ENCODE measurements around the gene RASSF7.

RASSF7 gene

DNA sequence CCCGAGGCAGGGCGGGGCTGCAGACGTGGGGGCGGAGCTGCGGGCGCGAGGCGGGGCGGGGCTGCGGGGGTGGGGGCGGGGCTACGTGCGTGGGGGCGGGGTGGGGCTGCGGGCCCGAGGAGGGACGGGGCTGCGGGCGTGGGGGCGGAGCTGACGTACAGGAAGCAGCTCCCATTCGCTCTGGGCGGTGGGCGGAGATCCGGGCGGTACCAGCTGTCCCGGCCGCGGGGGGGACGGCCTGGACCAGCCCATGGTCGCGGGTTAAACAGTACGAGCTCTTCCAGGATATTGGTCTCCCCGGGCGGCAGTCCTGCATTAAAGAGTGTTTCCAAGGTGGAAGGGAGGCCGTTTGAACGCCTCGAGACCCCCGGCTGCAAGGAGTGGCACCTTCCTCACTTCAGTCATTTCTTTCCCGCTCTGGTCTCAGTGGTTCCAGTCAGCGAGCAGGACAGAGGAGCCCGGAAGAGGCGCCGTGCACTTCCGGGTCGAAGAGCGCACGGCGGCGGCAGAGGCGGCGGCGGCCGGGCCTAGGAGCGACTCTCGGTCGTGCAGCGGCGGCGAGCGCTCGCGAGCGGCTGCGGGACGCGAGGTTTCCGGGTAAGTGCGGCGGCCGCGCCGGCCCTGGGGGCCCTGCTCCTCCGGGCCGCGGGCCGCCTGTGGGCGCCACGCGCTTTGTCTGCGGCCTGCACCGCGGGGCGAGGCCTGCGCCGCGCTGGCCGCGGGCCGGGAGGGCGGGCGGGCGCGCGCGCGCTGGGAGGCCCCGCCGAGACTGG lies 15.4 kb downstream of the RASSF7 start, which contains the start of gene PHRF1:
Gene PHRF1 (plus strand): TSS at position 475 of the 773 bp plus-strand sequence. CDS start 5,043 bp downstream, outside the sequence.
- no peaks in the 10 kb centered on the region for H3K9me3 ChIP-seq (ENCODE audit: control insufficient read depth, insufficient read depth, low read length)
- peak within 1 kb of the TSS; percentile 73 for H3K9ac ChIP-seq (ENCODE audit: low read depth, low read length)
- no peaks in the 10 kb centered on the region; the same call in 1 of the 2 replicates for H3K36me3 ChIP-seq (ENCODE audit: insufficient read depth, low read length)
- peaks cover 16% of the 10 kb centered on the region for H3K4me1 ChIP-seq (ENCODE audit: insufficient read depth, low read length)

DNA sequence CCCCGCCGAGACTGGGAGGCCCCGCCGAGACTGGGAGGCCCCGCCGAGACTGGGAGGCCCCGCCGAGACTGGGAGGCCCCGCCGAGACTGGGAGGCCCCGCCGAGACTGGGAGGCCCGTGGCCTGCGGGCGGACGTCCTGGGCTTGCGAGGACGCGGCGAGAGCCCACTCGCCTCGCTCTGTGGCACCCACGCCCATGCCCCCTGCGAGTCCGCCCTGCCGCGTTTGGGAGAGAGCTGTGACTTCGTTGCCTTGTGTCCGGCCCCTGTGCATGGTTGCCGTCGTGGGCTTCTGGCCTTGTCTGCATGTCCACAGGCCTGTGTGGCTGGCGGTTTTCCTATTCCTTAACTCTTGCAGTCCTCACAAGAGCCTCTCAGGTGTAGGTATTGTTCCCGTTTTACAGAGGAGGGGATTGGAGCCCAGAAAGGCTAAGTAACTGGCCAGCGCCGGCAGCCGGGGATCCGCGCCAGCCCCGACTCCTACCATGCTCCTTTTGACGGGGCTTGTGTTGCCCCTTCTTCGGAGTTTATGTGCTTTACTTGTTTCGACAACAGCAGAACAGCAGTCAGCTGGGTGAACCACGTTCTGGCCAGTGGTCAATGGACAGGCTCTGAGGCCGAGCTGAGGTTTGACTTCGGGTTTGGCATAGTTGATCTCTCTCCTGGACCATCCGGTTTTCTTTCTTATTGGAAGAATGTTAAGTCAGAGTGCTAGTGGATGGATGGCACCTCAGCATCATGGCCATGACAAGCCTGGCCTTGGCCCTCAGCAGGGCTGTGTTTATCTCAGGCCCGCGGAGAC lies 16.2 kb downstream of the RASSF7 start:
- Histone ChIP-seq H3K9me3 (ENCODE audit: control insufficient read depth, insufficient read depth, low read length) (no peaks in the 10 kb centered on the region), H3K36me3 (ENCODE audit: insufficient read depth, low read length) (peaks cover 4% of the 10 kb centered on the region), H3K4me1 (ENCODE audit: insufficient read depth, low read length) (peaks cover 11% of the 10 kb centered on the region), H3K9ac (ENCODE audit: low read depth, low read length) (peak overlapping the region; percentile 60)

DNA sequence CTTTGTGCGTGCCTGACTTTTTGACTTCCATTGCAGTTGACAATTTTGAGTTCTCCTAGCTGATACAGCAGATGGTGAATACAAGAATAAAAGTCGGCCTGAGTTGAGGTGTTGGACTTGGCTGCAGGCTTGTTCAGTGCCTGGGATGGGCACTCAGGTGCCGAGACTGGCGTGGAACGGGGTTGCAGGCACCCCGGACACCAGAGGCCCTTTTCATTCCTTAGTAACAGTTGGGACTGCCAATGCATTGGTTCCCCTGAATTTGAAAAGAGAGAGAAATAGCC lies 16.8 kb downstream of the RASSF7 start:
- H3K36me3 ChIP-seq (ENCODE audit: insufficient read depth, low read length), result peaks cover 6% of the 10 kb centered on the region
- H3K9me3 ChIP-seq (ENCODE audit: control insufficient read depth, insufficient read depth, low read length), result no peaks in the 10 kb centered on the region
- peaks cover 11% of the 10 kb centered on the region for H3K4me1 ChIP-seq (ENCODE audit: insufficient read depth, low read length)
- H3K9ac ChIP-seq (ENCODE audit: low read depth, low read length), result peak overlapping the region; percentile 60

GRCh38 chr11:578276-579035 lies 17.7 kb downstream of the RASSF7 start:
- H3K36me3 ChIP-seq (ENCODE audit: insufficient read depth, low read length), result peaks cover 6% of the 10 kb centered on the region
- H3K9me3 ChIP-seq (ENCODE audit: control insufficient read depth, insufficient read depth, low read length), result no peaks in the 10 kb centered on the region
- H3K4me1 ChIP-seq (ENCODE audit: insufficient read depth, low read length), result peaks cover 11% of the 10 kb centered on the region
- no peak overlapping the region; the same call in none of the 2 replicates for H3K9ac ChIP-seq (ENCODE audit: low read depth, low read length)

DNA sequence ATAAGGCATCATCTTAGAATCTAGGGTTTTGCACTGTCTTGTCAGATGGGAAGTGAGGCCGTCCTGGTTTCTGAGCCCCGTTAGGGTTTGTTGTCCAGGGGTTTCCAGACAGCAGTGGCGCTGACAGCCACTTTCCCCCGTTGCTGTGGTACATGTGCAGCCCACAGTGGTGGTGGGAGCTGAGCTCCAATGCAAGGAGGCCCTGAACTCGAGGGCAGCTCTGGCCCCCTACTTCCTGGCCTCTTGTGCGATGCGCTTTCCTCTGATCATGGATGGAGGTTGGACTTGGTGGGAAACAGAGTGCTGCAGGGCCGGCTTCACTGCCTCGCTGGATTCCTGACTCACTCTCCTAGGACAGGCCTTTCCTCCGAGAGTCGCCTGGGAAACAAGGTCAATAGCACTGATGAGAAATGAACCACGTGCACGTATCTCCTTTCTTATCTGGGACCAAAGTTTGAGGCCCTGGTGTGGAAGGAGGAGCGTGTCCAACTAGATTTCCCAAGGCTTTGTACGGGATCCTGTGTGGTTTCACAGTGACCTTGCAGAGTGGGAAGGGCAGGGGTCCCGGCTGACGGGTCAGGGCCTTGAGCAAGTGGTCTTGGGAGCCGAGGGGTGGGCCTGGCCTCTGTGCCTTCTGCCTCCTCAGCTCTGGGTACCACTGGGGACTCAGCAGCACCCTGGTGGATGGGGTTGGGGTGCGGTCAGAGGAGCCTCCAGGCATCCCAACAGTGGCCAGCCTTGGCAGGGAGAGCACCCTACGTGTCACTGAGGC lies 19.2 kb downstream of the RASSF7 start:
- no peak overlapping the region for H3K9ac ChIP-seq (ENCODE audit: low read depth, low read length)
- no peaks in the 10 kb centered on the region for H3K9me3 ChIP-seq (ENCODE audit: control insufficient read depth, insufficient read depth, low read length)
- H3K36me3 ChIP-seq (ENCODE audit: insufficient read depth, low read length), result peaks cover 6% of the 10 kb centered on the region
- H3K4me1 ChIP-seq (ENCODE audit: insufficient read depth, low read length), result peaks cover 11% of the 10 kb centered on the region

GRCh38 chr11:581342-581741 lies 20.6 kb downstream of the RASSF7 start:
- H3K4me1 ChIP-seq (ENCODE audit: insufficient read depth, low read length), result peaks cover 11% of the 10 kb centered on the region
- H3K9me3 ChIP-seq (ENCODE audit: control insufficient read depth, insufficient read depth, low read length), result no peaks in the 10 kb centered on the region
- H3K9ac ChIP-seq (ENCODE audit: low read depth, low read length), result no peak overlapping the region
- peaks cover 6% of the 10 kb centered on the region for H3K36me3 ChIP-seq (ENCODE audit: insufficient read depth, low read length)

DNA sequence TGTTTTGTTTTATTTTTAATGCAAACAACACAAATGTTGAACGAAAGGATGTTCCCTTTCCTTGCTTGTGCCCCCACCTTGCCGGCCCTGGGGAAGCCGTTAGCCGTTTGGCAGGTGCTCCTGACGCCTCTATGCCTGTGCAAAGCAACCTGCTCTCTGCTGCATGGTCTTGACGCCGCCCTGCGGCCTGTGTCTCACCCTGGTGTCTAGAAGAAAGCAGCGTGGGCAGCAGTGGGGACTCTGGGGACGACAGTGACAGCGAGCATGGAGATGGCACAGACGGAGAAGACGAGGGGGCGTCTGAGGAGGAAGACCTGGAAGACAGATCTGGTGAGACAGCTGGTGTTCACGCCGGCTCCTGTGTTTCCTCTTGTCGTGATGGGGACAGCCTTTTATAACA lies 21.0 kb downstream of the RASSF7 start:
- Histone ChIP-seq H3K36me3 (ENCODE audit: insufficient read depth, low read length) (peaks cover 6% of the 10 kb centered on the region), H3K9me3 (ENCODE audit: control insufficient read depth, insufficient read depth, low read length) (no peaks in the 10 kb centered on the region), H3K4me1 (ENCODE audit: insufficient read depth, low read length) (peaks cover 11% of the 10 kb centered on the region), H3K9ac (ENCODE audit: low read depth, low read length) (no peak overlapping the region)

DNA sequence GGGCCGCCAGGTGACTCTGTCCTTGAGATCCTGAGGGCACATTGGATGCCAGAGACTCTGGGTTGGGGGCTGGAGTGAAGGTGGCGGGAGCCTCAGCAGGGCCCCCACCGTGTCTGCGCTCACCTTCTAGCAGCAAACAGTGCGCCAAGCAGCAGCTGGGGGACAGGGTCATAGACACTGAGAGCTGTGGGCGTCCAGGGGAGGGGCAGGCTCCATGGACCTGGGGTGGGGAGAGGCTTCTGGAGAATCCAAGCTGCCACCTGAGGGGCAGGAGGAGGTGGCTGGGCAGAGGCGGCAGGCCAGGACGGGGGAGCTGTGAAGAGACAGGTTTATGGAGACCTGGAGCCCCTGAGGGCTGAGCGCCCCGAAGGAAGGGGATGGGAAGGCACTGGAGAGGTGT lies 23.5 kb downstream of the RASSF7 start:
- H3K9me3 ChIP-seq (ENCODE audit: control insufficient read depth, insufficient read depth, low read length), result no peaks in the 10 kb centered on the region
- H3K36me3 ChIP-seq (ENCODE audit: insufficient read depth, low read length), result peaks cover 14% of the 10 kb centered on the region
- no peak overlapping the region for H3K9ac ChIP-seq (ENCODE audit: low read depth, low read length)
- H3K4me1 ChIP-seq (ENCODE audit: insufficient read depth, low read length), result no peaks in the 10 kb centered on the region; the same call in 1 of the 2 replicates

DNA sequence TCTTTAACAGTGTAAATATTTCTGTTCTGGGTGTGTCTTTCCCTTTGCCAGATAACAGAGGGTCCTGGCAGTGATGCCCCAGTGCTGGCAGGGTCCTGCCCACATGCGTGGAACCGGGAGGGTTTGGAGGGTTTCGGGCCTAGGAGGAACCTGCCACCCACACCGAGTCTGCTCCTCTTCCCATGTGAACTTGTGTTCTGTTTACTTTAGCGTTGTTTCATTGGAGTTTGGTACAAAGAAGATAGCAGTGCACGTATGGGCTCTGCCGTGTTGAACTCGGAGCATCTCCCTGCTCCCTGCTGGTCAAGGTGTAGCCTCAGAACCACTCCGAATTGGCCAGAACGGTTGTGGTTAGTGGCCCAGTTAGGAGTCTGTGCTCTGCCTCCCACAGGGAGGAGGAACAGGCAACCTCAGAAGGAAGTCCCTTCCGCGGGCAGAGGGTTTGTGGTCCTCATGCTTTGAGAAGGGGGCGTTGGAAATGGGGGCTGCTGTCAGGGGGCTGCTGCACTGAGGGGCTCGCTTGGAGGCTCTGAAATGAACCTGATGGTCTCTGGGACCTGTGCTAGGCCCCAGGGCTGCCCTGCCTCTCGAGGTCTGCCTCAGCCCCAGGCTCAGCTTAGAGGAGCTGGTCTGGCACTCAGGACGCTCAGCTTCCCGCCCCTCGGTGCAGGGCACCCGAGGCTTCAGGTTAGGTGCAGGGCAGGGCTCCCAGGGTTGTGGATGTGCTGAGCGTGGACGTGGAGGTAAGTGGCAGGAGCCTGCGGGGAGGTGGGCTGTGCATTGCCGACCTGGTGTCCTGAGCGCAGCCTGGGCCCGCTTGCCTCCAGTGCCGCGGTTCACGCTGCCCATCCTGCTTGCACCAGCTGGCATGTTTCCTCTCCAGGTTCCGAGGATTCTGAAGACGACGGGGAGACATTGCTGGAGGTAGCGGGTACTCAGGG lies 25.9 kb downstream of the RASSF7 start:
- no peak overlapping the region for H3K9ac ChIP-seq (ENCODE audit: low read depth, low read length)

GRCh38 chr11:587546-587945 lies 26.8 kb downstream of the RASSF7 start:
- H3K4me1 ChIP-seq (ENCODE audit: insufficient read depth, low read length), result no peaks in the 10 kb centered on the region; the same call in 1 of the 2 replicates
- peaks cover 8% of the 10 kb centered on the region for H3K36me3 ChIP-seq (ENCODE audit: insufficient read depth, low read length)
- H3K9ac ChIP-seq (ENCODE audit: low read depth, low read length), result no peak overlapping the region
- H3K9me3 ChIP-seq (ENCODE audit: control insufficient read depth, insufficient read depth, low read length), result no peaks in the 10 kb centered on the region

More for the DNA sequence above, 25.9 kb downstream of the RASSF7 start:
- Histone ChIP-seq H3K36me3 (ENCODE audit: insufficient read depth, low read length) (peaks cover 13% of the 10 kb centered on the region), H3K9me3 (ENCODE audit: control insufficient read depth, insufficient read depth, low read length) (no peaks in the 10 kb centered on the region), H3K4me1 (ENCODE audit: insufficient read depth, low read length) (no peaks in the 10 kb centered on the region; the same call in 1 of the 2 replicates)

- Histone ChIP-seq H3K36me3 (ENCODE audit: insufficient read depth, low read length) (peaks cover 9% of the 10 kb centered on the region), H3K4me1 (ENCODE audit: insufficient read depth, low read length) (no peaks in the 10 kb centered on the region; the same call in 1 of the 2 replicates), H3K9me3 (ENCODE audit: control insufficient read depth, insufficient read depth, low read length) (no peaks in the 10 kb centered on the region), H3K9ac (ENCODE audit: low read depth, low read length) (no peak overlapping the region)
Measured at GRCh38 chr11:587978-588380, 27.2 kb downstream of the RASSF7 start.

DNA sequence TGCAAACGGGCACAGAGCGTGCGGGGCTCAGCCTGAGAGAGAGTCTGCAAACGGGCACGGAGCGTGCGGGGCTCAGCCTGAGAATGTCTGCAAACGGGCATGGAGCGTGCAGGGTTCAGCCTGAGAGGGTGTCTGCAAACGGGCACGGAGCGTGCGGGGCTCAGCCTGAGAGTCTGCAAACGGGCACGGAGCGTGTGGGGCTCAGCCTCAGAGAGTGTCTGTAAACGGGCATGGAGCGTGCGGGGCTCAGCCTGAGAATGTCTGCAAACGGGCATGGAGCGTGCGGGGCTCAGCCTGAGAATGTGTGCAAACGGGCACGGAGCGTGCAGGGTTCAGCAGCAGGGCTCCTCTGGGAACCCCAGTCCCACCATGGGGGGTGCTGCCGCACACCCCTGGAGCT lies 29.0 kb downstream of the RASSF7 start:
- H3K4me1 ChIP-seq (ENCODE audit: insufficient read depth, low read length), result no peaks in the 10 kb centered on the region; the same call in 1 of the 2 replicates
- peaks cover 21% of the 10 kb centered on the region for H3K36me3 ChIP-seq (ENCODE audit: insufficient read depth, low read length)
- no peaks in the 10 kb centered on the region for H3K9me3 ChIP-seq (ENCODE audit: control insufficient read depth, insufficient read depth, low read length)

DNA sequence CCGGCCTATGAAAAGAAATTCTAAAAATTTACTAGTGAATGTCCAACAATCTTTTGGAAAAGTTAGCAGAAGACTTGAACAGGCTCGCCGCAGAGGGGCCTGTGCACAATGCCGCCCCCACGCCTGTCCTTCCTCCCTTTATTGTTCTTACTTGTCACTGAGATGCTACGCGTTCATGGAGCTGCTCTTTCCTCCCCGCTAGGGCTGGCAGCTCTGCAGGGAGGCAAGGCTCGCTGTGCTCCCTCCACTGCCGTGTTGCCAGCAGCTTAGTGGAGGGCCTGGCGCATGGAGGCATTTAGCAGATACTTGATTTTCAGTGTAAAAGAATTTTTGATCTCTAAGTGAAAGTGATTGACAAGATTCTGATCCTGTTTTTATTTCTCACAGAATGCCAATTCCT lies 30.2 kb downstream of the RASSF7 start:
- Histone ChIP-seq H3K4me1 (ENCODE audit: insufficient read depth, low read length) (no peaks in the 10 kb centered on the region; the same call in 1 of the 2 replicates), H3K9me3 (ENCODE audit: control insufficient read depth, insufficient read depth, low read length) (no peaks in the 10 kb centered on the region), H3K36me3 (ENCODE audit: insufficient read depth, low read length) (peaks cover 23% of the 10 kb centered on the region), H3K9ac (ENCODE audit: low read depth, low read length) (no peak overlapping the region)

More for the DNA sequence above, 29.0 kb downstream of the RASSF7 start:
- no peak overlapping the region for H3K9ac ChIP-seq (ENCODE audit: low read depth, low read length)
